NCI-H2107 treated with DMSO at 0.1 percent for 48 hours (cell line): Measurements from ENCODE around the gene TOB2.
A peak's percentile ranks its signal among the peaks of the same experiment; 100 is the strongest.
"Not testable (repeated sequence)": the region's sequence is repeated elsewhere in the genome, so short reads cannot be mapped to it uniquely, and the experiment has no call there.

Experiments used
- DNase-seq: peaks from one replicate; lab custom pipeline; 2025; ENCODE audit not compliant: unreplicated experiment; lab: John Stamatoyannopoulos, UW

Gene TOB2

GRCh38 chr22:41468381-41469217, 22.0 kb upstream of the TOB2 start, which contains the start of the genes ACO2 and PHF5A:
ACO2 (plus strand) TSS chr22:41469117; CDS start chr22:41469147, 30 bp downstream.
PHF5A (minus strand) TSS chr22:41468692; CDS start chr22:41468653, 39 bp downstream.
- DNase-seq = peak; percentile 91

- no peak for DNase-seq
Measured at GRCh38 chr22:41461901-41462300, 15.3 kb upstream of the TOB2 start.

GRCh38 chr22:41460071-41460470, 13.5 kb upstream of the TOB2 start:
- DNase-seq = not testable (repeated sequence)

GRCh38 chr22:41459431-41459830, 12.8 kb upstream of the TOB2 start:
- no peak for DNase-seq

- DNase-seq = no peak
Measured at GRCh38 chr22:41458161-41458728, 11.6 kb upstream of the TOB2 start.

GRCh38 chr22:41448189-41448808, 1.7 kb upstream of the TOB2 start:
- peak; percentile 98 for DNase-seq

GRCh38 chr22:41447435-41448188, 1.0 kb upstream of the TOB2 start:
- DNase-seq = peak; percentile 22

GRCh38 chr22:41446057-41446501, 522 bp downstream of the TOB2 start:
- no peak for DNase-seq

- DNase-seq = peak; percentile 73
Measured at GRCh38 chr22:41445129-41446056, 1.2 kb downstream of the TOB2 start.

GRCh38 chr22:41444360-41445128, 2.1 kb downstream of the TOB2 start:
- DNase-seq = peak; percentile 84

GRCh38 chr22:41442240-41442792, 4.3 kb downstream of the TOB2 start:
- no peak for DNase-seq

- DNase-seq = not testable (repeated sequence)
Measured at GRCh38 chr22:41440511-41440910, 6.1 kb downstream of the TOB2 start.

- no peak for DNase-seq
Measured at GRCh38 chr22:41437198-41437597, 9.4 kb downstream of the TOB2 start.

- no peak for DNase-seq
Measured at GRCh38 chr22:41436322-41437113, 10.1 kb downstream of the TOB2 start.

GRCh38 chr22:41435560-41435959, 11.0 kb downstream of the TOB2 start:
- no peak for DNase-seq

GRCh38 chr22:41434361-41435003, 12.1 kb downstream of the TOB2 start:
- not testable (repeated sequence) for DNase-seq

- DNase-seq = not testable (repeated sequence)
Measured at GRCh38 chr22:41433480-41433879, 13.1 kb downstream of the TOB2 start.

GRCh38 chr22:41431656-41432055, 14.9 kb downstream of the TOB2 start:
- DNase-seq = no peak
